Urothelium cell line (cell line): ENCODE results near the gene CCDC7.
"Not testable (repeated sequence)": the region's sequence is repeated elsewhere in the genome, so short reads cannot be mapped to it uniquely, and the experiment has no call there.

Source experiments
- DNase-seq: peaks from one replicate; pipeline ENCODE4 v3.0.0; 2011; ENCODE audit warnings: low spot score, mixed read lengths
- FAIRE-seq: peaks from 2 replicates; lab custom pipeline; 2011; peaks lifted over from hg19 to GRCh38; lab: Jason Lieb, UNC

Gene CCDC7

GRCh38 chr10:32446536-32447406 is 831 bp downstream of the CCDC7 start:
- DNase-seq (no peak), FAIRE-seq (no peak)

- no peak for DNase-seq
- no peak for FAIRE-seq
Observed at GRCh38 chr10:32454148-32454547, 8.2 kb downstream of the CCDC7 start.

- FAIRE-seq (no peak), DNase-seq (no peak)
Observed at GRCh38 chr10:32459051-32459698, 13.2 kb downstream of the CCDC7 start.

- DNase-seq: no peak
- FAIRE-seq: no peak
Observed at GRCh38 chr10:32461203-32461602, 15.3 kb downstream of the CCDC7 start.

- FAIRE-seq: no peak
- DNase-seq: no peak
Observed at GRCh38 chr10:32471232-32471631, 25.3 kb downstream of the CCDC7 start.

GRCh38 chr10:32477499-32477898 is 31.6 kb downstream of the CCDC7 start:
- no peak for DNase-seq
- FAIRE-seq: no peak

- FAIRE-seq (no peak), DNase-seq (no peak)
Observed at GRCh38 chr10:32481606-32482005, 35.7 kb downstream of the CCDC7 start.

- not testable (repeated sequence) for DNase-seq, FAIRE-seq
Observed at GRCh38 chr10:32483019-32483502, 37.1 kb downstream of the CCDC7 start.

GRCh38 chr10:32488038-32488437 is 42.1 kb downstream of the CCDC7 start:
- DNase-seq, FAIRE-seq: not testable (repeated sequence)

GRCh38 chr10:32489158-32489557 is 43.2 kb downstream of the CCDC7 start:
- FAIRE-seq: no peak

GRCh38 chr10:32489901-32490300 is 44.0 kb downstream of the CCDC7 start:
- DNase-seq: no peak
- no peak for FAIRE-seq

More at GRCh38 chr10:32489158-32489557, 43.2 kb downstream of the CCDC7 start:
- DNase-seq: no peak

- DNase-seq, FAIRE-seq: not testable (repeated sequence)
Observed at GRCh38 chr10:32494562-32494961, 48.6 kb downstream of the CCDC7 start.

GRCh38 chr10:32500136-32500535 is 54.2 kb downstream of the CCDC7 start:
- DNase-seq, FAIRE-seq: not testable (repeated sequence)

- no peak for FAIRE-seq
- DNase-seq: no peak
Observed at GRCh38 chr10:32501906-32502305, 56.0 kb downstream of the CCDC7 start.

- FAIRE-seq, DNase-seq: not testable (repeated sequence)
Observed at GRCh38 chr10:32505762-32506420, 60.0 kb downstream of the CCDC7 start.

GRCh38 chr10:32511599-32511998 is 65.7 kb downstream of the CCDC7 start:
- DNase-seq (no peak), FAIRE-seq (no peak)

GRCh38 chr10:32516567-32517495 is 70.9 kb downstream of the CCDC7 start:
- FAIRE-seq (no peak), DNase-seq (no peak)

- no peak for DNase-seq
- no peak for FAIRE-seq
Observed at GRCh38 chr10:32530231-32530630, 84.3 kb downstream of the CCDC7 start.

GRCh38 chr10:32538256-32538655 is 92.3 kb downstream of the CCDC7 start:
- FAIRE-seq (no peak), DNase-seq (no peak)
